Fibroblast of lung (primary cell): ENCODE measurements around the gene CD226.

Experiments used
- EZH2 ChIP-seq: IDR thresholded peaks from 2 replicates; pipeline ENCODE4 v1.5.1; 2012; ENCODE audit warnings: low read length, control low read depth, mild to moderate bottlenecking; ENCODE audit errors: missing control alignments
- TF ChIP-seq, protein P1 (sequence below), 2 donors: IDR thresholded peaks in 1 of 2; conservative IDR thresholded peaks in 1 of 2; 1 replicate in 1 of 2; 2 replicates in 1 of 2; pipeline ENCODE4 v1.5.1; 2011 to 2012; ENCODE audit warnings: low read length in 2 of 2, control low read depth in 1 of 2, inconsistent platforms in 1 of 2, low read depth in 1 of 2, mild to moderate bottlenecking in 1 of 2

DNA sequence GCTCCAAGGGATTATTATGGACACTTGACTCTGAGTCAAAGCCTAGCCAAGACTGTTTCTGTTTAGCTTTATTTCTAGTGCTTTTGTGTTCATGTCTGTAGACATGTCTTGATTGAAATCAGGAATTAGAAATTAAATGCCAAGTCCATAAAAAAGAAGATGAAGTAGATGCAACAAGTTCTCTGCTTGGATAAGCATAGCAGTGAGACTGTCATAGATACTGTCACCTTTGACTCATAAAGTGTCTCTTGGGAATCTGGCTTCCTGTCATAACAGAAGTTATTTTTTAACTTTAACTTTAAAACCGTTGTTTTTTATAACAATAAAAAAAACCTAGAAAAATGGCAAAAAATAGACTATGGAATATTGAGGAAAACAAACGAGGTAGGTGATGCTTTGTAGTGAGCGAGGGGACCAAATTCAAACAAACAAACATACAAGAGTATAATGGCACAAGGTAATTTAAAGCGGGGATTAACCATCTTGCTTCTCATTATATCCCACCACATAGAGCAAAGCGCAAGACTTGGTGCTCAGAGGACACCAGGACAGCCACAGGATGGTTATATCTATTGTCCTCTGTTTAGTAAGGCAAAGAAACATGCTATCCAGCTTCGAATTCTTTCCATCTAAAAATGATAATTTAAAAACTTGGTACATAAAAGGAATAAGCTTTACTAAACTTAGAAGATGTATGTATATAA is 64.6 kb downstream of the CD226 start:
- TF ChIP-seq EZH2, result no peak
- TF ChIP-seq, protein P1, sequence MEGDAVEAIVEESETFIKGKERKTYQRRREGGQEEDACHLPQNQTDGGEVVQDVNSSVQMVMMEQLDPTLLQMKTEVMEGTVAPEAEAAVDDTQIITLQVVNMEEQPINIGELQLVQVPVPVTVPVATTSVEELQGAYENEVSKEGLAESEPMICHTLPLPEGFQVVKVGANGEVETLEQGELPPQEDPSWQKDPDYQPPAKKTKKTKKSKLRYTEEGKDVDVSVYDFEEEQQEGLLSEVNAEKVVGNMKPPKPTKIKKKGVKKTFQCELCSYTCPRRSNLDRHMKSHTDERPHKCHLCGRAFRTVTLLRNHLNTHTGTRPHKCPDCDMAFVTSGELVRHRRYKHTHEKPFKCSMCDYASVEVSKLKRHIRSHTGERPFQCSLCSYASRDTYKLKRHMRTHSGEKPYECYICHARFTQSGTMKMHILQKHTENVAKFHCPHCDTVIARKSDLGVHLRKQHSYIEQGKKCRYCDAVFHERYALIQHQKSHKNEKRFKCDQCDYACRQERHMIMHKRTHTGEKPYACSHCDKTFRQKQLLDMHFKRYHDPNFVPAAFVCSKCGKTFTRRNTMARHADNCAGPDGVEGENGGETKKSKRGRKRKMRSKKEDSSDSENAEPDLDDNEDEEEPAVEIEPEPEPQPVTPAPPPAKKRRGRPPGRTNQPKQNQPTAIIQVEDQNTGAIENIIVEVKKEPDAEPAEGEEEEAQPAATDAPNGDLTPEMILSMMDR (conservative IDR thresholded peaks at IDR 0.05 in 1 of 2, IDR thresholded peaks at IDR 0.05 in 1 of 2; ENCODE audit: low read depth in 1 of 2, low read length in 2 of 2), result no peak
